B cell (primary cell): ENCODE data around the gene RECK. TPM values are rescaled to one million over a fixed set of nuclear protein-coding genes. Genes with fewer than 3 reads are reported as not detected.

Experiments
- ATAC-seq: fragments of 200-7000 bp; cut with Tn5 transposase; one replicate; pipeline ENCODE4 v1.10.0; 2021; ENCODE audit warnings: low read depth, mild to moderate bottlenecking, moderate number of reproducible peaks, moderate library complexity
- CTCF ChIA-PET: fragments of 350-600 bp; sonication (Branson Sonifier 250); formaldehyde crosslinking; loops from one replicate; lab custom pipeline; 2021; ENCODE audit warnings: antibody characterized with exemption, inconsistent platforms; lab: Charles Lee
- POLR2A ChIA-PET: fragments of 350-600 bp; sonication (Branson Sonifier 250); formaldehyde crosslinking; loops from one replicate; lab custom pipeline; 2021; ENCODE audit warnings: antibody characterized with exemption; lab: Charles Lee
- DNase-seq: peaks from one replicate; pipeline ENCODE4 v3.0.0; 2013
- H2AFZ ChIP-seq: 2 replicates; pipeline ENCODE4 v1.6.1; 2012; ENCODE audit warnings: mild to moderate bottlenecking, low read depth, low read length; ENCODE audit not compliant: insufficient read depth, poor library complexity, severe bottlenecking
- H3K27ac ChIP-seq, 2 donors: 1 replicate in 1 of 2; 2 replicates in 1 of 2; pipeline ENCODE4 v1.5.1; 2012 to 2013; ENCODE audit warnings: low read length in 2 of 2, mild to moderate bottlenecking in 2 of 2, moderate library complexity in 1 of 2
- H3K27me3 ChIP-seq, 4 experiments: fragments of 200-600 bp in 1 of 4; sonication (generic) in 1 of 4; replicated peaks in 1 of 4; 1 replicate in 2 of 4; 2 replicates in 2 of 4; pipeline versions ENCODE4 v1.6.1 to v1.7.0; 2013 to 2016; ENCODE audit warnings: low read length in 3 of 4, mild to moderate bottlenecking in 2 of 4, mixed read lengths in 1 of 4, moderate library complexity in 1 of 4; ENCODE audit not compliant: insufficient read depth in 4 of 4, control insufficient read depth in 3 of 4; ENCODE audit errors: control extremely low read depth in 1 of 4
- H3K36me3 ChIP-seq, 2 experiments: replicated peaks in 1 of 2; 1 replicate in 1 of 2; 2 replicates in 1 of 2; pipeline versions ENCODE4 v1.6.1 to v1.7.1; 2013; ENCODE audit warnings: low read length in 1 of 2; ENCODE audit not compliant: insufficient read depth in 2 of 2, control insufficient read depth in 1 of 2; ENCODE audit errors: control extremely low read depth in 1 of 2, extremely low read depth in 1 of 2
- H3K4me1 ChIP-seq, 2 donors: fragments of 200-600 bp in 1 of 2; sonication (generic) in 1 of 2; 1 replicate in 1 of 2; 2 replicates in 1 of 2; pipeline versions ENCODE4 v1.5.1 to v1.6.1; 2013 to 2017; ENCODE audit warnings: low read length in 2 of 2; ENCODE audit not compliant: control insufficient read depth in 2 of 2, insufficient read depth in 2 of 2
- H3K4me2 ChIP-seq: replicated peaks from 2 replicates; pipeline ENCODE3; 2012; ENCODE audit warnings: mild to moderate bottlenecking, low read depth, low read length; ENCODE audit not compliant: poor library complexity, severe bottlenecking
- H3K4me3 ChIP-seq, 5 experiments: fragments of 200-600 bp in 1 of 5; sonication (generic) in 1 of 5; 1 replicate in 3 of 5; 2 replicates in 2 of 5; pipeline versions ENCODE4 v1.5.1 to v1.7.0; 2011 to 2016; ENCODE audit warnings: low read length in 4 of 5, mild to moderate bottlenecking in 4 of 5, low read depth in 2 of 5, control low read depth in 1 of 5, moderate library complexity in 1 of 5; ENCODE audit not compliant: insufficient read depth in 1 of 5; ENCODE audit errors: control extremely low read depth in 1 of 5, extremely low read depth in 1 of 5
- H3K79me2 ChIP-seq: fragments of 200-600 bp; sonication (generic); one replicate; pipeline ENCODE4 v1.6.0; 2016; ENCODE audit warnings: low read length; ENCODE audit not compliant: control insufficient read depth, insufficient read depth
- H3K9ac ChIP-seq: fragments of 200-600 bp; sonication (generic); 2 replicates; pipeline ENCODE4 v1.6.1; 2017; ENCODE audit warnings: mild to moderate bottlenecking, low read length, moderate library complexity
- H3K9me3 ChIP-seq, 3 donors: one replicate each; pipeline versions ENCODE4 v1.6.1 to v1.7.1; 2013; ENCODE audit warnings: low read length in 2 of 3; ENCODE audit not compliant: control insufficient read depth in 2 of 3, insufficient read depth in 1 of 3; ENCODE audit errors: control extremely low read depth in 1 of 3
- H4K20me1 ChIP-seq: 2 replicates; pipeline ENCODE4 v1.6.0; 2012; ENCODE audit warnings: mild to moderate bottlenecking, low read length; ENCODE audit not compliant: insufficient read depth, control insufficient read depth, poor library complexity, severe bottlenecking
- H3K27ac Mint-ChIP-seq: one replicate; pipeline ENCODE4 v1.8.0; 2021; ENCODE audit warnings: mixed read lengths
- H3K27me3 Mint-ChIP-seq: one replicate; pipeline ENCODE4 v1.8.0; 2021; ENCODE audit warnings: mixed read lengths
- H3K4me1 Mint-ChIP-seq: one replicate; pipeline ENCODE4 v1.8.0; 2021; ENCODE audit warnings: mixed read lengths
- H3K4me3 Mint-ChIP-seq: one replicate; pipeline ENCODE4 v1.8.0; 2021; ENCODE audit warnings: mixed read lengths
- H3K9me3 Mint-ChIP-seq: one replicate; pipeline ENCODE4 v1.8.0; 2022; ENCODE audit warnings: mixed read lengths; ENCODE audit not compliant: insufficient read depth
- EZH2 ChIP-seq: IDR thresholded peaks from 2 replicates; pipeline ENCODE4 v1.6.1; 2012; ENCODE audit warnings: borderline replicate concordance, low read depth, mild to moderate bottlenecking, moderate library complexity, low read length; ENCODE audit not compliant: insufficient read depth, poor library complexity, severe bottlenecking
- WGBS: methylation state at CpG from one replicate; pipeline ENCODE4 v1.1.5; 2013; ENCODE audit warnings: missing lambda C conversion rate; ENCODE audit not compliant: insufficient coverage; 5-methylcytosine and 5-hydroxymethylcytosine counted together
- intact Hi-C: fragments of 100-400 bp; cut with micrococcal nuclease; formaldehyde crosslinking; loops from one replicate; pipeline ENCODE4 v1.10.0; 2022
- polyA plus RNA-seq: library from polyadenylated mRNA; depleted of rRNA; stranded (reverse); fragments of >200 nt; gene quantifications from 2 replicates; pipeline ENCODE4 v1.2.3, GENCODE V29; 2012
- total RNA-seq, 2 donors: library from RNA; stranded (reverse); fragments of 120-200 nt in 1 of 2; gene quantifications; 1 replicate in 1 of 2; 2 replicates in 1 of 2; pipeline versions ENCODE4 v1.2.3 to v1.2.4, GENCODE V29; 2013 to 2022
- TF ChIP-seq, protein P1 (sequence below): fragments of 200-600 bp; IDR thresholded peaks from one replicate; pipeline ENCODE4 v1.8.0; 2022; ENCODE audit warnings: antibody characterized with exemption, mild to moderate bottlenecking

RECK gene
- total and polyA plus RNA-seq, 2 donors (not counting 1 experiment from before 2014, with no cell fraction given), result 5.6 to 7.7 TPM

DNA sequence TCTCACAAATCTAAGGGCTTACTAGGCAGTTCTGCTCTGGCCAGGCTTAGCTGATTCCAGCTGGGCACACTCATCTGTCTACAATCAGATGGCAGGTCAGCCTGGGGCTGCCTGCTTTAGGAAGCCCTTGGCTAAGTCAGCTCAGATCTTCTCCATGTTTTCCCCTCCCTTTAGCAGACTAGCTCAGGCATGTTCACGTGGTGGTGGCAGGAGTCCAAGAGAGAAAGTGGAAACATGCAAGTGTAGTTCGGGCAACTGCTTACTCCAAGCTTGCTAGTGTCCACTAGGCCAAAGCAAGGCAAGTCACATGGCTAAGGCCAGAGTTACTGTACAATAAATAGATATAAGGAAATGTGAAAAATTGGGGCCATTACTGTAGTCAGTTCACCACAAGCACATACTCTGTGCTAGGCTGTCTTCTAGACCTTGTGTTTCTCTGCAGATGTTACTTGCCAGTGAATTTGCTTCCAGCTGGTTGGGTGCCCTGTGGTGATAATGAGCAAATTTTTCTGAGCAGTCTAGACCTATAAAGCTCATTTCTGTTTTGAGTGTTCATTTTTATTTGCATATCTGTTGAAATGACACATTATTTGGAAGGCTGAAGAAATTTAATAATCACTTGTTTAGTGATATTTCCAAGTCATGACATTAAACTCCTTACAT lies 38.3 kb downstream of the RECK start:
- H3K9me3 ChIP-seq, result no peaks in the 10 kb centered on the region
- H3K27ac ChIP-seq, result no peak overlapping the region
- Mint-ChIP-seq H3K4me3 (no peak overlapping the region), H3K9me3 (no peaks in the 10 kb centered on the region), H3K27ac (no peak overlapping the region), H3K4me1 (no peaks in the 10 kb centered on the region), H3K27me3 (no peaks in the 10 kb centered on the region)
- no peaks in the 10 kb centered on the region for H4K20me1 ChIP-seq
- POLR2A ChIA-PET, result no interaction called here
- H3K79me2 ChIP-seq, result no peaks in the 10 kb centered on the region
- no peak overlapping the region for H3K4me3 ChIP-seq
- ATAC-seq (no peak), DNase-seq (no peak)
- no peak overlapping the region for H2AFZ ChIP-seq
- intact Hi-C loops, result no loop called here
- no peak overlapping the region for H3K9ac ChIP-seq
- no CpG with 5 or more reads among the region's 2 CpGs for WGBS
- no peak overlapping the region for H3K4me2 ChIP-seq
- no peak for TF ChIP-seq EZH2
- TF ChIP-seq, protein P1, sequence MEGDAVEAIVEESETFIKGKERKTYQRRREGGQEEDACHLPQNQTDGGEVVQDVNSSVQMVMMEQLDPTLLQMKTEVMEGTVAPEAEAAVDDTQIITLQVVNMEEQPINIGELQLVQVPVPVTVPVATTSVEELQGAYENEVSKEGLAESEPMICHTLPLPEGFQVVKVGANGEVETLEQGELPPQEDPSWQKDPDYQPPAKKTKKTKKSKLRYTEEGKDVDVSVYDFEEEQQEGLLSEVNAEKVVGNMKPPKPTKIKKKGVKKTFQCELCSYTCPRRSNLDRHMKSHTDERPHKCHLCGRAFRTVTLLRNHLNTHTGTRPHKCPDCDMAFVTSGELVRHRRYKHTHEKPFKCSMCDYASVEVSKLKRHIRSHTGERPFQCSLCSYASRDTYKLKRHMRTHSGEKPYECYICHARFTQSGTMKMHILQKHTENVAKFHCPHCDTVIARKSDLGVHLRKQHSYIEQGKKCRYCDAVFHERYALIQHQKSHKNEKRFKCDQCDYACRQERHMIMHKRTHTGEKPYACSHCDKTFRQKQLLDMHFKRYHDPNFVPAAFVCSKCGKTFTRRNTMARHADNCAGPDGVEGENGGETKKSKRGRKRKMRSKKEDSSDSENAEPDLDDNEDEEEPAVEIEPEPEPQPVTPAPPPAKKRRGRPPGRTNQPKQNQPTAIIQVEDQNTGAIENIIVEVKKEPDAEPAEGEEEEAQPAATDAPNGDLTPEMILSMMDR, result no peak
- no peaks in the 10 kb centered on the region for H3K36me3 ChIP-seq
- H3K4me1 ChIP-seq, result no peaks in the 10 kb centered on the region
- no peaks in the 10 kb centered on the region for H3K27me3 ChIP-seq
- CTCF ChIA-PET, result interaction anchor here (1.6 kb wide), 1 partner anchor 26 kb away, joined by 5 read pairs; no protein-coding TSS in a partner anchor

DNA sequence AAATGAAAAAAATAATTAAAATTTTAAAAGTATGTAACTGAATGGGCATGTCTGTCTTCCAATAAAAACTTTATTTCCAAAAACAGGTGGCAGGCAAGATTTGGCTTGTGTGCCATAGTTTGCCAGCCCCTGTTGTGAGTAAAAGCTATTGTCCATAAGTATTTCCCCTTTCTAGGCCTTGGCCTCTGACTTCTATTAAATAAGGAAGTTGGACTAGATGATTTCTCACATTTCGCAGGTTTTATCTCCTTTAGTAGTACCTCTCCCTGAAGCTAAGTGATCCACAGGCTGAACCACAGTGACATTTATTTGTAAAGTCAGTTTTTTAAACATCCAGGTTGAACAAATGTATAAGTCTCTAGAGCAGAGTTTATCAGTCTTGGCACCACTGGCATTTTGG lies 41.3 kb downstream of the RECK start:
- TF ChIP-seq EZH2, result no peak
- TF ChIP-seq, protein P1, result no peak
- Histone ChIP-seq H3K27me3 (no peaks in the 10 kb centered on the region), H3K4me2 (no peak overlapping the region), H3K9ac (no peak overlapping the region), H3K36me3 (no peaks in the 10 kb centered on the region), H3K79me2 (no peaks in the 10 kb centered on the region), H3K27ac (no peak overlapping the region), H4K20me1 (no peaks in the 10 kb centered on the region), H2AFZ (no peak overlapping the region), H3K4me3 (no peak overlapping the region), H3K9me3 (no peaks in the 10 kb centered on the region), H3K4me1 (no peaks in the 10 kb centered on the region)
- Mint-ChIP-seq H3K4me3 (no peak overlapping the region), H3K27me3 (no peaks in the 10 kb centered on the region), H3K27ac (no peak overlapping the region), H3K4me1 (no peaks in the 10 kb centered on the region), H3K9me3 (no peaks in the 10 kb centered on the region)
- no CpG with 5 or more reads among the region's 1 CpG for WGBS
- intact Hi-C loops, result no loop called here
- ATAC-seq (no peak), DNase-seq (no peak)
- POLR2A ChIA-PET, result no interaction called here
- CTCF ChIA-PET, result no interaction called here
